Osteoblast (primary cell): ENCODE results near the gene CNNM3. TPM values are rescaled to one million over a fixed set of nuclear protein-coding genes. Genes with fewer than 3 reads are reported as not detected.

Source experiments
- DNase-seq: peaks from one replicate; pipeline ENCODE4 v3.0.0; 2011; ENCODE audit warnings: low spot score, mixed read lengths; ENCODE audit not compliant: insufficient read length; ENCODE audit errors: missing footprints
- H2AFZ ChIP-seq: 2 replicates; pipeline ENCODE4 v1.6.0; 2011; ENCODE audit warnings: mild to moderate bottlenecking, low read length
- H3K27ac ChIP-seq: 2 replicates; pipeline ENCODE4 v1.5.1; 2011; ENCODE audit warnings: mild to moderate bottlenecking, low read depth, low read length, moderate library complexity
- H3K27me3 ChIP-seq: 2 replicates; pipeline ENCODE4 v1.6.0; 2012; ENCODE audit warnings: mild to moderate bottlenecking, control low read depth, inconsistent platforms, low read length, moderate library complexity; ENCODE audit not compliant: insufficient read depth
- H3K36me3 ChIP-seq: 2 replicates; pipeline ENCODE4 v1.5.1; 2011; ENCODE audit warnings: mild to moderate bottlenecking, low read length, control low read depth, moderate library complexity; ENCODE audit not compliant: insufficient read depth
- H3K4me1 ChIP-seq: 2 replicates; pipeline ENCODE4 v1.5.1; 2011; ENCODE audit warnings: mild to moderate bottlenecking, low read length, control low read depth, moderate library complexity; ENCODE audit not compliant: insufficient read depth
- H3K4me2 ChIP-seq: 2 replicates; pipeline ENCODE4 v1.6.0; 2011; ENCODE audit warnings: mild to moderate bottlenecking, low read length; ENCODE audit not compliant: insufficient read depth
- H3K4me3 ChIP-seq: fragments of 200-600 bp; sonication (generic); 3 replicates; pipeline ENCODE4 v1.5.1; 2012; ENCODE audit warnings: mild to moderate bottlenecking, low read length, inconsistent platforms; ENCODE audit not compliant: insufficient read depth
- H3K79me2 ChIP-seq: 2 replicates; pipeline ENCODE4 v1.6.0; 2012; ENCODE audit warnings: mild to moderate bottlenecking, low read length, control low read depth, inconsistent platforms; ENCODE audit not compliant: insufficient read depth
- H3K9me3 ChIP-seq: 2 replicates; pipeline ENCODE4 v1.5.1; 2011; ENCODE audit warnings: low read depth, low read length, control low read depth
- H4K20me1 ChIP-seq: 2 replicates; pipeline ENCODE4 v1.6.0; 2012; ENCODE audit warnings: mild to moderate bottlenecking, low read length, control low read depth; ENCODE audit not compliant: insufficient read depth
- small RNA-seq: library from RNA; depleted of rRNA; stranded (forward); fragments of <200 nt; gene quantifications from one replicate; pipeline ENCODE3, GENCODE V24; 2012
- total RNA-seq: library from RNA; depleted of rRNA; stranded (reverse); fragments of >200 nt; gene quantifications from 2 replicates; pipeline ENCODE4 v1.2.3, GENCODE V29; 2012
- TF ChIP-seq, protein P1 (sequence below): IDR thresholded peaks from 2 replicates; pipeline ENCODE4 v1.5.1; 2011; ENCODE audit warnings: mild to moderate bottlenecking, low read depth, low read length, moderate library complexity; ENCODE audit errors: extremely low read depth

The CNNM3 gene
- total RNA-seq, 1 donor, result 8.7 TPM

DNA sequence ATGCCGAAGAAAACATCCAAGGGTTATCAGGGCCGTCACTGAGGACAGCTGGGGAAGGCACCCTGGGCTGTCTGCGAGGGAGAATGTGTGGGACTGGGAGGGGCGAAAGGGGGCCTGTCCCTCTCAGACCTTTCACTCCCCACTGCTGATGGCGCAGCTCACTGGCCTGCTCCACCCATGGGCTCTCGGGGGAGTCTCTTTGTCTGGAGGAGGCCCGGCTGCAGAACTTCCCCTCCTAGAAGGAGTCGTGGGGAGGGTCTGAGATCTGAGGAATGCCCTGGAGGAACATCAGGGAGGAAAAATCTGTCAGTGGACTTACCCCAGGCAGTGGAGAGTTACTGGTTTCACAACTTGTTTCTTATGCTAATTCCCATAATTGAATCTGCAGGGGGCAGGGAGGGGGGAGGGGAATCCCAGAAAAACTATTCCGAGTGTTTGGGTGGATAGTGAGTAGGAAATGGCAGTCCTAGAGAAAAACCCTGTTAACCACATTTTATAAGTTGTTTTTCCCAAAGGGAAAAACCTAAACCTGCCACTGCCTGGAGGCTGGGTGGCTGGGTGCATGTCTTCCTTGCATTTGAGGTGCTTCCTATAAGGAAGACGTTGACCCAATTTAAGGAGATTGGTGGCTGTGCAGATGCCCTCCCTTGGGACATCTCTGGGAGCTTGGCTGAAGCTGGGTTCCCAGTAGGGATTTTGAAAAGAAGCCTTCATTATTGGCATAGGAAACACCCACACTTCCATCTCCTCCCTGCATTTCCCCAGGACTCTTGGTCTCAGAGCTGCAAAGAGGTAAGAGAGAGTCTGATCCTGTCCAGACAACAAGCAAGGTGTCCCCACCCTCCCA lies 65.5 kb downstream of the CNNM3 start:
- H2AFZ ChIP-seq, result no peak overlapping the region
- DNase-seq, result no peak
- H4K20me1 ChIP-seq, result no peaks in the 10 kb centered on the region
- no peaks in the 10 kb centered on the region for H3K27me3 ChIP-seq
- H3K27ac ChIP-seq, result no peak overlapping the region
- no peaks in the 10 kb centered on the region for H3K36me3 ChIP-seq
- no peak overlapping the region for H3K4me2 ChIP-seq
- no peaks in the 10 kb centered on the region for H3K9me3 ChIP-seq
- TF ChIP-seq, protein P1, sequence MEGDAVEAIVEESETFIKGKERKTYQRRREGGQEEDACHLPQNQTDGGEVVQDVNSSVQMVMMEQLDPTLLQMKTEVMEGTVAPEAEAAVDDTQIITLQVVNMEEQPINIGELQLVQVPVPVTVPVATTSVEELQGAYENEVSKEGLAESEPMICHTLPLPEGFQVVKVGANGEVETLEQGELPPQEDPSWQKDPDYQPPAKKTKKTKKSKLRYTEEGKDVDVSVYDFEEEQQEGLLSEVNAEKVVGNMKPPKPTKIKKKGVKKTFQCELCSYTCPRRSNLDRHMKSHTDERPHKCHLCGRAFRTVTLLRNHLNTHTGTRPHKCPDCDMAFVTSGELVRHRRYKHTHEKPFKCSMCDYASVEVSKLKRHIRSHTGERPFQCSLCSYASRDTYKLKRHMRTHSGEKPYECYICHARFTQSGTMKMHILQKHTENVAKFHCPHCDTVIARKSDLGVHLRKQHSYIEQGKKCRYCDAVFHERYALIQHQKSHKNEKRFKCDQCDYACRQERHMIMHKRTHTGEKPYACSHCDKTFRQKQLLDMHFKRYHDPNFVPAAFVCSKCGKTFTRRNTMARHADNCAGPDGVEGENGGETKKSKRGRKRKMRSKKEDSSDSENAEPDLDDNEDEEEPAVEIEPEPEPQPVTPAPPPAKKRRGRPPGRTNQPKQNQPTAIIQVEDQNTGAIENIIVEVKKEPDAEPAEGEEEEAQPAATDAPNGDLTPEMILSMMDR, result no peak
- H3K4me3 ChIP-seq, result no peak overlapping the region
- H3K4me1 ChIP-seq, result peaks cover 5% of the 10 kb centered on the region
- no peaks in the 10 kb centered on the region for H3K79me2 ChIP-seq

DNA sequence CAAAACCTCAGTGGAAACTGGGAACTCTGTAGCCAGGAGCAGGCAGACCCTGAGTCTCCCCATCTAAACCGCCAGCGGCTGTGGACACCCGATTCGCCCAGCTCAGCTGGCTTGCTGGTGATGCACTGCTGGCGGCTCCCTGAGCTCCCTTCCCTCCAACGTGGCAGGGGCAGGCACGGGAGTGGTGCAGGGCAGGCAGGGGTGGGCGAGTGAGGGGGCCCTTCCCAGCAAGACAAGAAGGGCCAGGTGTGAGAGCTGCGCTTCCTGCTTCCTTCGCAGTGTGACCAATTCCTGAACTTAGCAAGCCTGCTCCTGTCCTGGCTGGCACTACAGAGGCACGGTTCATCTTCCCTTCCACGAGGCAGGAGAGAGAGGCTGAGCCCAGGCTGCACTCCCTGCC lies 66.2 kb downstream of the CNNM3 start:
- no peaks in the 10 kb centered on the region for H3K27me3 ChIP-seq
- H3K79me2 ChIP-seq, result no peaks in the 10 kb centered on the region
- no peak overlapping the region for H3K27ac ChIP-seq
- H3K4me1 ChIP-seq, result no peaks in the 10 kb centered on the region
- H3K4me2 ChIP-seq, result no peak overlapping the region
- H3K4me3 ChIP-seq, result no peak overlapping the region
- no peaks in the 10 kb centered on the region for H3K9me3 ChIP-seq
- DNase-seq, result no peak
- TF ChIP-seq, protein P1, result no peak
- H4K20me1 ChIP-seq, result no peaks in the 10 kb centered on the region
- H3K36me3 ChIP-seq, result no peaks in the 10 kb centered on the region
- no peak overlapping the region for H2AFZ ChIP-seq

DNA sequence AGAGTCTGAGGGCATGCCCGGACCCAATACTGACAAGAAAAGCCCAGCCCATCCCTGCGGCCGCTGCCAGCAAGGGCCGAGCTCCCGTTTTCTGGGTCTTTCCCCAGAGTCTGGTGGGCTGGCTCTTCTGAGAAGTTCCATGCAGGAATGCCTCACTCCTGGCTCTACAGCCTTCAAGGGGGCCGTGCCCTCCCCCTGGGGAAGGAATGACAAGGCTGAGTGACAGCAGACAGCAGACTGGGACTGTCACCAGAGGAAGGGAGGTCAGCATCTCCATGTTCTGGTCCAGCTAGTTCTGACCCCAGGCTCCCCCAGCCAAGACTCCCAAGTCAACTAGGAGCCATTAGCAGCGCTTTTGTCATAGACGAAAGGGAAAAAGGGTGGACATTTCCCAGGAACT lies 66.8 kb downstream of the CNNM3 start:
- H3K79me2 ChIP-seq, result no peaks in the 10 kb centered on the region
- H4K20me1 ChIP-seq, result no peaks in the 10 kb centered on the region
- no peaks in the 10 kb centered on the region for H3K36me3 ChIP-seq
- H3K4me3 ChIP-seq, result no peak overlapping the region
- TF ChIP-seq, protein P1, result no peak
- no peaks in the 10 kb centered on the region for H3K27me3 ChIP-seq
- no peaks in the 10 kb centered on the region for H3K9me3 ChIP-seq
- H3K4me2 ChIP-seq, result no peak overlapping the region
- no peak for DNase-seq
- no peak overlapping the region for H3K27ac ChIP-seq
- no peaks in the 10 kb centered on the region for H3K4me1 ChIP-seq
- no peak overlapping the region for H2AFZ ChIP-seq

DNA sequence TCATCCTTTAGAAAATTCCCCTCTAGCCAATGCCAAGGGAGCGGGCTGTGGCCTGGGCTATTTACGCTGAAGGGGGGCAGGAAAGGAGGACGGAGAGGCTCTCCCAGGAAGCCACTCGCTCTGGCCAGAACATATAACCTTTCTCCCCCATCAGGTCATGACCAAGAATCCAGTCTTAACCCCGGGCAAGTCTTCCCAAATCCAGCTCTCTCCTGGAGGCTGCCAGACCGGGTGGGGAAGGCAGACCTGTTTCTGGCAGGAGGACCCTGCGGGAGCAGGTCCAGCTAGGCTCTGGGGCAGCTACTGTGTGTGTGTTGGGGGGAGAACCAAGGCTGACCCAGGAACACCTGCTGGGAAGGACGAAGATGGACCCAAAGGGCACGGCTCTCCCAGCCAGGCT lies 67.2 kb downstream of the CNNM3 start:
- Histone ChIP-seq H3K9me3 (no peaks in the 10 kb centered on the region), H3K4me3 (no peak overlapping the region), H3K36me3 (no peaks in the 10 kb centered on the region), H3K4me2 (no peak overlapping the region), H3K79me2 (no peaks in the 10 kb centered on the region), H3K27ac (no peak overlapping the region), H3K4me1 (no peaks in the 10 kb centered on the region), H3K27me3 (no peaks in the 10 kb centered on the region), H4K20me1 (no peaks in the 10 kb centered on the region), H2AFZ (no peak overlapping the region)
- no peak for DNase-seq
- TF ChIP-seq, protein P1, result no peak

Small RNA genes lying within 50 kb of the gene (small RNA-seq; reads per million reads assigned to genes)
- gene MIR3127, result not detected

Other genes with a start within 250 kb of the CNNM3 start
- 46.9 and 50.3 TPM in 2 replicates for gene KANSL3, start 178.0 kb upstream of the CNNM3 start, total RNA-seq
- gene FER1L5, start 173.5 kb upstream of the CNNM3 start, total RNA-seq, result 1.1 and 1.2 TPM in 2 replicates
- gene LMAN2L, start 76.2 kb upstream of the CNNM3 start, total RNA-seq, result 16.5 and 26.4 TPM in 2 replicates
- gene CNNM4, start 55.4 kb upstream of the CNNM3 start, total RNA-seq, result 5.0 and 5.1 TPM in 2 replicates
- 1.8 and 2.1 TPM in 2 replicates for gene ANKRD23, start 27.8 kb downstream of the CNNM3 start, total RNA-seq
- gene ANKRD39, start 41.7 kb downstream of the CNNM3 start, total RNA-seq, result 5.1 and 5.9 TPM in 2 replicates
- gene SEMA4C, start 53.8 kb downstream of the CNNM3 start, total RNA-seq, result 28.0 and 29.7 TPM in 2 replicates
- gene FAM178B, start 170.3 kb downstream of the CNNM3 start, total RNA-seq, result under 0.01 TPM in 1 of 2 replicates, not detected in the other